Fibroblast of the aortic adventitia (primary cell): ENCODE results near the gene FAAH. TPM values are rescaled to one million over a fixed set of nuclear protein-coding genes. Genes with fewer than 3 reads are reported as not detected.
"Not testable (repeated sequence)": the region's sequence is repeated elsewhere in the genome, so short reads cannot be mapped to it uniquely, and the experiment has no call there.

ENCODE experiments used
- DNase-seq: peaks from one replicate; pipeline ENCODE4 v3.0.0-alpha.2; 2010; ENCODE audit warnings: low read depth
- H3K4me3 ChIP-seq: 2 replicates; pipeline ENCODE4 v1.5.1; 2011; ENCODE audit warnings: low read depth, mild to moderate bottlenecking, control low read depth, low read length, moderate library complexity
- total RNA-seq: library from RNA; depleted of rRNA; stranded (reverse); fragments of >200 nt; gene quantifications from 2 replicates; pipeline ENCODE4 v1.2.3, GENCODE V29; 2012; ENCODE audit warnings: low replicate concordance
- TF ChIP-seq, protein P1 (sequence below): IDR thresholded peaks from 2 replicates; pipeline ENCODE4 v1.5.1; 2011; ENCODE audit warnings: mild to moderate bottlenecking, low read length, control low read depth, inconsistent platforms; ENCODE audit not compliant: insufficient read depth

FAAH gene
- total RNA-seq, 1 donor: 0.18 TPM

DNA sequence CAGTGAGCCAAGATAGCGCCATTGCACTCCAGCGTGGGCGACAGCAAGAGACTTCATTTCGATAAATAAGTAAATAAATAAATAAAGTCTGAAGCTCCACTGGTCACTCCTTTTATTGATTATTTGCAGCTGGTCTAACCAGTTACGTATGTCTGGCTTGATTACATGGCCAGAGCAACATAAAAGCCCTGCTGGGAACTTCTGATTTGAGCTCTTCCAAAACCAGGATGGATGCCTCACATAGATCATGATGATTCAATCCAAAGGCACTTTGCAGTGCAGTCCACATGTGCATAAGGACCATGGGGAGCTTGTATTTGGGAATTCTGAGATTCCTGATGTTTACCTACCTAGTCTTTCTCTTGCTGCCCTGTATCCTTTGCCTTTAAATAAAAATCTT is 29.5 kb upstream of the FAAH start:
- peak; percentile 12 for DNase-seq

DNA sequence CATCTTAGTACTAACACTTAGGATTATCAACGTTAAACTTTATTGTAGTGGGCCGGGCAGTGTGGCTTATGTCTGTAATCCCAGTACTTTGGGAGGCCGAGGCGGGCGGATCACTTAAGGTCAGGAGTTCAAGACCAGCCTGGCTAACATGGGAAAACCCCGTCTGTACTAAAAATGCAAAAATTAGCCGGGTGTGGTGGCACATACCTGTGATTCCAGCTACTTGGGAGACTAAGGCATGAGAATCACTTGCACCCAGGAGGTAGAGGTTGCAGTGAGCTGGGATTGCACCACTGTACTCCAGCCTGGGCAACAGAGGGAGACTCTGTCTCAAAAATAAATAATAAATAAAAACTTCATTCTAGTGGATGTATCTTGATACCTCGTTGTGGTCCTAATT is 28.3 kb upstream of the FAAH start:
- not testable (repeated sequence) for DNase-seq

More for the DNA sequence above, 29.5 kb upstream of the FAAH start:
- TF ChIP-seq, protein P1, sequence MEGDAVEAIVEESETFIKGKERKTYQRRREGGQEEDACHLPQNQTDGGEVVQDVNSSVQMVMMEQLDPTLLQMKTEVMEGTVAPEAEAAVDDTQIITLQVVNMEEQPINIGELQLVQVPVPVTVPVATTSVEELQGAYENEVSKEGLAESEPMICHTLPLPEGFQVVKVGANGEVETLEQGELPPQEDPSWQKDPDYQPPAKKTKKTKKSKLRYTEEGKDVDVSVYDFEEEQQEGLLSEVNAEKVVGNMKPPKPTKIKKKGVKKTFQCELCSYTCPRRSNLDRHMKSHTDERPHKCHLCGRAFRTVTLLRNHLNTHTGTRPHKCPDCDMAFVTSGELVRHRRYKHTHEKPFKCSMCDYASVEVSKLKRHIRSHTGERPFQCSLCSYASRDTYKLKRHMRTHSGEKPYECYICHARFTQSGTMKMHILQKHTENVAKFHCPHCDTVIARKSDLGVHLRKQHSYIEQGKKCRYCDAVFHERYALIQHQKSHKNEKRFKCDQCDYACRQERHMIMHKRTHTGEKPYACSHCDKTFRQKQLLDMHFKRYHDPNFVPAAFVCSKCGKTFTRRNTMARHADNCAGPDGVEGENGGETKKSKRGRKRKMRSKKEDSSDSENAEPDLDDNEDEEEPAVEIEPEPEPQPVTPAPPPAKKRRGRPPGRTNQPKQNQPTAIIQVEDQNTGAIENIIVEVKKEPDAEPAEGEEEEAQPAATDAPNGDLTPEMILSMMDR: no peak
- H3K4me3 ChIP-seq: no peak overlapping the region

DNA sequence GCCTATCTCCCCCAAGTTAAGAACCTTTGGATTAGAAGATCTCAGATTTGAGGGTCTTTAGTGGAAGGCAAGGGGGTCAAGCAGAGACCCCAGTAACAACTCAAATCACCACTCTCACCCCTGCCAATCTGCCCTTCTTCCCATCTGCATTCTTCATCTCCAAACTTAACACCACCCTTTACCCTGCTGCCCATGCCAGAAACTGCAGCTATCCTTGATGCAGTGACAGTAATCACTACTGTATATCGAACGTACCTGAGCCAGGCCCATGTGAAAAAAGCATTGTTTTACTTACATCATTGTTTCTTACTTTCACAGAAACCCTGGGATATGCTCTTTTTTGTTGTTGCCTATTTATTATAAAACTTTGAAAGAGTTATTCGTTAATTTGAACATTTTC is 27.0 kb upstream of the FAAH start:
- DNase-seq: no peak
- TF ChIP-seq, protein P1: no peak
- H3K4me3 ChIP-seq: no peak overlapping the region

More for the DNA sequence above, 28.3 kb upstream of the FAAH start:
- not testable (repeated sequence) for H3K4me3 ChIP-seq

DNA sequence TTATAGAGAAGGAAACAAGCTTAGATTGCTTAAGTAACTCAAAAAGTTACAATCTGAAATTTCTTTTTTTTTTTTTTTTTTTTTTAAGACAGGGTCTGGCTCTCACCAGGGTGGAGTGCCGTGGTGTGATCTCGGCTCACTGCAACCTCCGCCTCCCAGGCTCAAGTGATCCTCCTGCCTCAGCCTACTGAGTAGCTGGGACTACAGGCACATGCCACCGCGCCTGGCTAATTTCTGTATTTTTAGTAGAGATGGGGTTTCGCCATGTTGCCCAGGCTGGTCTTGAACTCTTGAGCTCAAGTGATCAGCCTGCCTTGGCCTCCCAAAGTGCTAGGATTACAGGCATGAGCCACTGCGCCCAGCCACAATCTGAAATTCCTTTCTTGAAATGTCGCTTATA is 26.4 kb upstream of the FAAH start:
- not testable (repeated sequence) for DNase-seq, H3K4me3 ChIP-seq

DNA sequence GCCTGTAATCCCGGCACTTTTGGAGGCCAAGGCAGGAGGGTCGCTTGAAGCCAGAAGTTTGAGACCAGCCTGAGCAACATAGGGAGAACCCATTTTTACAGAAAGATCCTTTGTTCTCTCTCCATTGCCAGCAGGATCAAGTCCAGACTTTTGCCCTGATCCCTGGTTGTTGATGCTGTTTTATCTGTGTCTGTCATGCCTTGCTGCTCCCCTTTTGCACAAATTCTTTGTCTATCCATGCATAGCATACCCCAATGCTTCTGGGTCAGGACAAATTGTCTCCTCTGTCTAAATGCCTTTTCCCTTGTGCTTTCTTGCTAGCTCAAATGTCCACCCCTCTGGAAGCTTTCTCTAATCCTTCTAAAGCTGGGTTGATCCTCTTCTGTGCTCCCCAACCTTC is 25.3 kb upstream of the FAAH start:
- no peak for DNase-seq
- no peak overlapping the region for H3K4me3 ChIP-seq
- TF ChIP-seq, protein P1: no peak

DNA sequence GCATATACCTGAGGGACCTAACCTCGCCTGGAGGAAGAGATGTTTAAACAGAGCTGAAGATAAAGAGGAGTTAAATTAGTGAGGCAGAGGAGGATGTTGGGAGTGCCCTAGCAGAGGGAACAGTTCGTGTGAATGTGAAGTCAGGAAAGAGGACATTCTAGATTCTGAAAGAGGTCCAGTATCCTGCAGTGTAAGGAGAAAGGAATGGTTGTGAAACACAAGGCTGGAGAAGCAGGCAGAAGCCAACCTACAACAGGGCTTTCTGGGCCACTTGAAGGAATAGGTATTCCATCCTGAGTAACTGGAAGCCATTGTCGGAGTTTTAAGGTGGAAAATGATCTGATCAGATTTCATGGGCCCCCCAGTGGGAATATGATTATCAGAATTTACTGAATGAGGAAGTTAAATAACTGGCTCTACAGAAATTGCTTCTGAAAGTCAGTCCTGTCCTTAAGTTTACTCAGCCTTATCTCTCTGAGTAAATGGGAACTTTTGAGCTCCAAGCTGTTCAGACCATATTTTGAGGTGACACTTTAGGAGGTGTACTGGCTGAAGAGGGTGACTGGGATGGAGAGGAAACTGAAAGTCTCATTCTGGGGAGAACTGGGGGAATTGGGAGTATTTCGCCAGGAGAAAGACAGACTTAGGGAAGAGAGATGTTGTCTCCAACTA is 24.4 kb upstream of the FAAH start:
- no peak overlapping the region for H3K4me3 ChIP-seq
- DNase-seq: peak; percentile 29
- TF ChIP-seq, protein P1: no peak

DNA sequence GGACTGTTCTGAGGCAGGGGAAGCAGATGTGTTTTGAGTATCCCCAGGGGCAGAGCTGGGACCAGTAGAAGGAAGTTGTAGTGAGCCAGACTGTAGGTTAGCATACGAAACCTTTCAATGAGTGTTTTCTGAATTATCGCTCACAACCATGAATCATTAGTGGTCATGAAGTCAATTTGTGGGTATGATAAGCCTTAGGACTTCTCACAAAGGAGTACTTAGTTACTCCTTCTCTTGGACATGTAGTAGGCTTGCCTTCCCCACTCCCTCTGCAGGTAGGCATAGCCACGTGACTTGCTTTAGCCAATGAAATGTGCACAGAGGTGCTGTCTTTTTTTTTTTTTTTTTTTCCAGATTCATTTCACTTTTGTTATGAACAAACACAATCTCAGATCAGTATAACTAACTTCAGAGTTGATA is 23.9 kb upstream of the FAAH start:
- peak; percentile 53 for DNase-seq
- TF ChIP-seq, protein P1: no peak
- no peak overlapping the region for H3K4me3 ChIP-seq

DNA sequence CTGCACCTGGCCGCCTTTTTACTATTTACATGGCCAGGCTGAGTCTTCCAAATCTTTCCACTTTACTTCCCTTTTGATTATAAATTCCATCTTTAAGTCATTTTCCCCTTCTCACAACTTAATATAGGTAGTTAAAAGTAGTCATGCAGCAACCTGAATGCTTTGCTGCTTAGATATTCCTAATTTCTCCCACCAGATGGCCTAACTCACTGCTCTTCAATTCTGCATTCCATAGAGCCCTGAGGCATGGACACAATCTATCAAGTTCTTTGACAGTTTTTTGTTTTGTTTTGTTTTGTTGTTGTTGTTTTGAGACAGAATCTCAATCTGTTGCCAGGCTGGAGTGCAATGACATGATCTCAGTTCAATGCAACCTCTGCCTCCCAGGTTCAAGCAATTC is 21.7 kb upstream of the FAAH start:
- DNase-seq: no peak
- no peak overlapping the region for H3K4me3 ChIP-seq
- TF ChIP-seq, protein P1: no peak
